Stimulated activated CD4-positive, alpha-beta T cell treated with anti-CD3 and anti-CD28 coated beads, Interleukin-4, amount 100 ng/mL, for 4 hours (primary cell): ENCODE data around the gene DTX2.
"Not testable (repeated sequence)": the region's sequence is repeated elsewhere in the genome, so short reads cannot be mapped to it uniquely, and the experiment has no call there.

ENCODE experiments used
- DNase-seq, 2 experiments: peaks; one replicate each; pipeline ENCODE4 v3.0.0-alpha.2; 2020

Gene DTX2

GRCh38 chr7:76461464-76462101, at the start of gene DTX2:
TSS of gene DTX2 (plus strand) at chr7:76461709. CDS start at chr7:76480510, 18,801 bp downstream.
- DNase-seq, result peak; percentile 23 to 28

- DNase-seq, result no peak
Measured at GRCh38 chr7:76412249-76412648, 49.3 kb upstream of the DTX2 start.

- not testable (repeated sequence) for DNase-seq
Measured at GRCh38 chr7:76417654-76418310, 43.7 kb upstream of the DTX2 start.

- DNase-seq, result not testable (repeated sequence)
Measured at GRCh38 chr7:76421097-76421496, 40.4 kb upstream of the DTX2 start.

GRCh38 chr7:76423666-76424412, 37.7 kb upstream of the DTX2 start:
- DNase-seq, result no peak

- no peak for DNase-seq
Measured at GRCh38 chr7:76424413-76425111, 36.9 kb upstream of the DTX2 start, which contains the start of gene ZP3. TSS of gene ZP3 (plus strand) at chr7:76424950. CDS start at chr7:76424965, 15 bp downstream.

- DNase-seq, result no peak
Measured at GRCh38 chr7:76425156-76425555, 36.4 kb upstream of the DTX2 start.

GRCh38 chr7:76425558-76425957, 36.0 kb upstream of the DTX2 start:
- DNase-seq, result not testable (repeated sequence)

- DNase-seq, result no peak
Measured at GRCh38 chr7:76426246-76426645, 35.3 kb upstream of the DTX2 start.

GRCh38 chr7:76427635-76428034, 33.9 kb upstream of the DTX2 start:
- DNase-seq, result no peak

- no peak for DNase-seq
Measured at GRCh38 chr7:76428149-76428823, 33.2 kb upstream of the DTX2 start.

- no peak for DNase-seq
Measured at GRCh38 chr7:76428868-76429805, 32.4 kb upstream of the DTX2 start.

- no peak for DNase-seq
Measured at GRCh38 chr7:76430211-76430610, 31.3 kb upstream of the DTX2 start.

GRCh38 chr7:76430836-76431235, 30.7 kb upstream of the DTX2 start:
- no peak for DNase-seq

- DNase-seq, result peak; percentile 40 to 46
Measured at GRCh38 chr7:76437873-76438272, 23.6 kb upstream of the DTX2 start.

- DNase-seq, result not testable (repeated sequence)
Measured at GRCh38 chr7:76439120-76439888, 22.2 kb upstream of the DTX2 start.

- DNase-seq, result not testable (repeated sequence)
Measured at GRCh38 chr7:76440404-76440803, 21.1 kb upstream of the DTX2 start.

GRCh38 chr7:76441792-76442191, 19.7 kb upstream of the DTX2 start:
- DNase-seq, result not testable (repeated sequence)

GRCh38 chr7:76442664-76443446, 18.7 kb upstream of the DTX2 start:
- not testable (repeated sequence) for DNase-seq

GRCh38 chr7:76443846-76444245, 17.7 kb upstream of the DTX2 start:
- DNase-seq, result not testable (repeated sequence)
